ENCODE measurements around the gene GLI3. TPM values are rescaled to one million over a fixed set of nuclear protein-coding genes. Genes with fewer than 3 reads are reported as not detected.
A peak's percentile ranks its signal among the peaks of the same experiment; 100 is the strongest.

GLI3 gene
- total and polyA plus RNA-seq, 2 donors (not counting 1 experiment from before 2014, with no cell fraction given): 6.4 to 6.5 TPM

- no peak overlapping the region for H2AFZ ChIP-seq (ENCODE audit: low read length)
- H3K27me3 ChIP-seq (ENCODE audit: control insufficient read depth, insufficient read depth, low read length): no peaks in the 10 kb centered on the region
- no peaks in the 10 kb centered on the region for H3K9me3 ChIP-seq (ENCODE audit: control insufficient read depth, insufficient read depth, low read depth, low read length)
- no peaks in the 10 kb centered on the region for H4K20me1 ChIP-seq (ENCODE audit: control insufficient read depth, extremely low read depth, insufficient read depth, low read length)
- H3K9ac ChIP-seq (ENCODE audit: insufficient read depth, low read length): no peak overlapping the region
- H3K4me3 ChIP-seq (replicated peaks in 1 of 4; ENCODE audit: control extremely low read depth in 1 of 4, insufficient read depth in 1 of 4, low read depth in 3 of 4, low read length in 4 of 4): no peak overlapping the region
- H3K4me2 ChIP-seq (ENCODE audit: extremely low read depth, insufficient read depth, low read length): peak overlapping the region; percentile 90
- H3K4me1 ChIP-seq (ENCODE audit: control insufficient read depth, extremely low read depth, insufficient read depth, low read length): peaks cover 22% of the 10 kb centered on the region
- H3K36me3 ChIP-seq (ENCODE audit: control insufficient read depth, insufficient read depth, low read length): no peaks in the 10 kb centered on the region
- TF ChIP-seq EZH2 (IDR thresholded peaks at IDR 0.05; ENCODE audit: low read length, missing control alignments): no peak
- TF ChIP-seq, protein P1, sequence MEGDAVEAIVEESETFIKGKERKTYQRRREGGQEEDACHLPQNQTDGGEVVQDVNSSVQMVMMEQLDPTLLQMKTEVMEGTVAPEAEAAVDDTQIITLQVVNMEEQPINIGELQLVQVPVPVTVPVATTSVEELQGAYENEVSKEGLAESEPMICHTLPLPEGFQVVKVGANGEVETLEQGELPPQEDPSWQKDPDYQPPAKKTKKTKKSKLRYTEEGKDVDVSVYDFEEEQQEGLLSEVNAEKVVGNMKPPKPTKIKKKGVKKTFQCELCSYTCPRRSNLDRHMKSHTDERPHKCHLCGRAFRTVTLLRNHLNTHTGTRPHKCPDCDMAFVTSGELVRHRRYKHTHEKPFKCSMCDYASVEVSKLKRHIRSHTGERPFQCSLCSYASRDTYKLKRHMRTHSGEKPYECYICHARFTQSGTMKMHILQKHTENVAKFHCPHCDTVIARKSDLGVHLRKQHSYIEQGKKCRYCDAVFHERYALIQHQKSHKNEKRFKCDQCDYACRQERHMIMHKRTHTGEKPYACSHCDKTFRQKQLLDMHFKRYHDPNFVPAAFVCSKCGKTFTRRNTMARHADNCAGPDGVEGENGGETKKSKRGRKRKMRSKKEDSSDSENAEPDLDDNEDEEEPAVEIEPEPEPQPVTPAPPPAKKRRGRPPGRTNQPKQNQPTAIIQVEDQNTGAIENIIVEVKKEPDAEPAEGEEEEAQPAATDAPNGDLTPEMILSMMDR (conservative IDR thresholded peaks at IDR 0.05 in 1 of 2, IDR thresholded peaks at IDR 0.05 in 1 of 2; ENCODE audit: low read depth in 1 of 2, low read length in 2 of 2): no peak
- DNase-seq (ENCODE audit: low read depth in 2 of 2): no peak
- H3K79me2 ChIP-seq (ENCODE audit: control insufficient read depth, insufficient read depth, low read length): no peaks in the 10 kb centered on the region
- peak overlapping the region; percentile 32 for H3K27ac ChIP-seq (ENCODE audit: insufficient read depth, low read length)
These were observed 281.6 kb downstream of the GLI3 start for GRCh38 chr7:41955451-41955850.

DNA sequence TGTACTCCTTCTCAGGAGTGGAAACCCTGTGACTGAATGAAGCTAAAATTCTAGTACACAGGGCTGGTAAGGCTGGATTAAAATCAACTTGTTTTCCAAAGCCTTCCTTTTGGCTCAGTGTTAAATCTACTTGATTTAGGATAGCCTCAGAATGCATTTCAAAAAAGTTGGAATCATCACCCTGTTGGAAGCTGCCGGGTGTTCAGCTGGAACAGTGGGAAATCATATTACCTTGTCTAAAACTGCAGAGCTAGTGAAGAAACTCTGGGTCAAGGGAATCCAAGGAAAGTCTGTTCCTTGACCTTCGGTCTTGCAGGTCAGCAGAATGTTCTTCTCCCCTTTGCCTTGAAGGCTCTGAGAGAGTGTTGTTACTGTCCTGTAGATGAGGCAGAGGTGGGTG is 282.0 kb downstream of the GLI3 start:
- H3K27ac ChIP-seq (ENCODE audit: insufficient read depth, low read length): no peak overlapping the region
- no peaks in the 10 kb centered on the region for H3K36me3 ChIP-seq (ENCODE audit: control insufficient read depth, insufficient read depth, low read length)
- TF ChIP-seq, protein P1 (conservative IDR thresholded peaks at IDR 0.05 in 1 of 2, IDR thresholded peaks at IDR 0.05 in 1 of 2; ENCODE audit: low read depth in 1 of 2, low read length in 2 of 2): no peak
- TF ChIP-seq EZH2 (IDR thresholded peaks at IDR 0.05; ENCODE audit: low read length, missing control alignments): no peak
- no peaks in the 10 kb centered on the region for H3K27me3 ChIP-seq (ENCODE audit: control insufficient read depth, insufficient read depth, low read length)
- H2AFZ ChIP-seq (ENCODE audit: low read length): no peak overlapping the region
- H3K79me2 ChIP-seq (ENCODE audit: control insufficient read depth, insufficient read depth, low read length): no peaks in the 10 kb centered on the region
- H3K4me1 ChIP-seq (ENCODE audit: control insufficient read depth, extremely low read depth, insufficient read depth, low read length): peaks cover 22% of the 10 kb centered on the region
- H3K9me3 ChIP-seq (ENCODE audit: control insufficient read depth, insufficient read depth, low read depth, low read length): no peaks in the 10 kb centered on the region
- H3K4me2 ChIP-seq (ENCODE audit: extremely low read depth, insufficient read depth, low read length): peak overlapping the region; percentile 90
- H3K9ac ChIP-seq (ENCODE audit: insufficient read depth, low read length): no peak overlapping the region
- DNase-seq (ENCODE audit: low read depth in 2 of 2): no peak
- no peak overlapping the region for H3K4me3 ChIP-seq (replicated peaks in 1 of 4; ENCODE audit: control extremely low read depth in 1 of 4, insufficient read depth in 1 of 4, low read depth in 3 of 4, low read length in 4 of 4)
- no peaks in the 10 kb centered on the region for H4K20me1 ChIP-seq (ENCODE audit: control insufficient read depth, extremely low read depth, insufficient read depth, low read length)

DNA sequence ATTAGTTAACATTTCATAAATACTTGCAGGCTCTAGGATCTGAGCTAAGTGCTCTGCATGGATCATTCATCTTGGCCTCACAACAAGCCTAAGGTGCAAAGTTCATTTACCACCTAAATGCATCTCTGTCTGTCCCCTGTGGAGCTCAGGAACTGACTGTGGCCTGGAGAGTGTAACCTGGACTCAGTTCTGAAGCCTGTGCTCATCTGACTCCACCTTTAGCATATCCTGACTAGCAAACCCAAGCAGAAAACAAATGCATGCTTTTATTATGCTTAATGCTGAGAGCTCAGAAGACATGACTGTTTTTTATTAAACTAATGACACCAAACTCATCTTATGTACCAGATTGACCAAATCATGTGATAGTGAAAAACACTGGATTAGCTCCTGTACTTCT is 288.5 kb downstream of the GLI3 start:
- Histone ChIP-seq H3K36me3 (ENCODE audit: control insufficient read depth, insufficient read depth, low read length) (no peaks in the 10 kb centered on the region), H2AFZ (ENCODE audit: low read length) (no peak overlapping the region), H3K27me3 (ENCODE audit: control insufficient read depth, insufficient read depth, low read length) (no peaks in the 10 kb centered on the region), H3K4me1 (ENCODE audit: control insufficient read depth, extremely low read depth, insufficient read depth, low read length) (peaks cover 5% of the 10 kb centered on the region), H3K27ac (ENCODE audit: insufficient read depth, low read length) (no peak overlapping the region), H3K9ac (ENCODE audit: insufficient read depth, low read length) (no peak overlapping the region), H3K9me3 (ENCODE audit: control insufficient read depth, insufficient read depth, low read depth, low read length) (no peaks in the 10 kb centered on the region), H3K79me2 (ENCODE audit: control insufficient read depth, insufficient read depth, low read length) (no peaks in the 10 kb centered on the region), H3K4me3 (replicated peaks in 1 of 4; ENCODE audit: control extremely low read depth in 1 of 4, insufficient read depth in 1 of 4, low read depth in 3 of 4, low read length in 4 of 4) (no peak overlapping the region), H4K20me1 (ENCODE audit: control insufficient read depth, extremely low read depth, insufficient read depth, low read length) (no peaks in the 10 kb centered on the region), H3K4me2 (ENCODE audit: extremely low read depth, insufficient read depth, low read length) (no peak overlapping the region)
- no peak for DNase-seq (ENCODE audit: low read depth in 2 of 2)
- TF ChIP-seq, protein P1 (conservative IDR thresholded peaks at IDR 0.05 in 1 of 2, IDR thresholded peaks at IDR 0.05 in 1 of 2; ENCODE audit: low read depth in 1 of 2, low read length in 2 of 2): no peak
- TF ChIP-seq EZH2 (IDR thresholded peaks at IDR 0.05; ENCODE audit: low read length, missing control alignments): no peak

Measured in fibroblast of lung (primary cell).